PC-9 (cell line): ENCODE data around the gene RRAGC. TPM values are rescaled to one million over a fixed set of nuclear protein-coding genes. Genes with fewer than 3 reads are reported as not detected.

Experiments used
- BruUV-seq: library from RNA; stranded (reverse); fragments of 400-500 nt; replicated peaks from 2 replicates; lab custom pipeline; 2021; lab: Mats Ljungman, UMichigan
- CTCF ChIA-PET: fragments of 300-600 bp; sonication (Branson Sonifier 250); formaldehyde crosslinking; loops from one replicate; lab custom pipeline; 2022; ENCODE audit warnings: antibody characterized with exemption; lab: Charles Lee
- POLR2A ChIA-PET: fragments of 300-600 bp; sonication (Branson Sonifier 250); formaldehyde crosslinking; loops from one replicate; lab custom pipeline; 2022; ENCODE audit warnings: antibody characterized with exemption; ENCODE audit not compliant: unreplicated experiment; lab: Charles Lee
- DNase-seq, 2 experiments: peaks; one replicate each; pipeline versions ENCODE4 v3.0.0 to v3.0.0-alpha.2; 2015 to 2022; ENCODE audit warnings: mixed read lengths in 1 of 2
- H2AFZ ChIP-seq: fragments of 200-600 bp; sonication (generic); 2 replicates; pipeline ENCODE4 v1.8.1; 2017; ENCODE audit warnings: antibody characterized with exemption
- H3F3A ChIP-seq: fragments of 200-600 bp; sonication (generic); 2 replicates; pipeline ENCODE4 v1.8.1; 2017; ENCODE audit warnings: antibody characterized with exemption, mild to moderate bottlenecking, low read depth; ENCODE audit not compliant: insufficient read depth
- H3K27ac ChIP-seq: fragments of 200-600 bp; sonication (generic); 2 replicates; pipeline ENCODE4 v1.6.1; 2016; ENCODE audit warnings: mixed run types
- H3K27me3 ChIP-seq: fragments of 200-600 bp; sonication (generic); 2 replicates; pipeline ENCODE4 v1.6.1; 2016; ENCODE audit warnings: low read depth, mixed run types; ENCODE audit not compliant: insufficient read depth
- H3K36me3 ChIP-seq: fragments of 200-600 bp; sonication (generic); 2 replicates; pipeline ENCODE4 v1.6.1; 2016; ENCODE audit warnings: low read depth, mixed run types
- H3K4me1 ChIP-seq: fragments of 200-600 bp; sonication (generic); replicated peaks from 2 replicates; pipeline ENCODE4 v1.6.1; 2016; ENCODE audit warnings: mixed run types; ENCODE audit not compliant: insufficient read depth
- H3K4me2 ChIP-seq: fragments of 200-600 bp; sonication (generic); 2 replicates; pipeline ENCODE4 v1.6.1; 2017; ENCODE audit warnings: mixed run types
- H3K4me3 ChIP-seq: fragments of 200-600 bp; sonication (generic); 2 replicates; pipeline ENCODE4 v1.6.1; 2016; ENCODE audit warnings: mixed run types
- H3K79me2 ChIP-seq: fragments of 200-600 bp; sonication (generic); 2 replicates; pipeline ENCODE4 v1.6.1; 2017; ENCODE audit warnings: low read depth, mixed run types
- H3K9me2 ChIP-seq: fragments of 200-600 bp; sonication (generic); 2 replicates; pipeline ENCODE4 v1.8.1; 2017; ENCODE audit warnings: mild to moderate bottlenecking; ENCODE audit not compliant: insufficient read depth
- H3K9me3 ChIP-seq: fragments of 200-600 bp; sonication (generic); 2 replicates; pipeline ENCODE4 v1.8.1; 2016; ENCODE audit warnings: low read depth; ENCODE audit not compliant: insufficient read depth
- H4K20me1 ChIP-seq: fragments of 200-600 bp; sonication (generic); 2 replicates; pipeline ENCODE4 v1.8.1; 2017; ENCODE audit not compliant: insufficient read depth
- CTCF ChIP-seq: fragments of 200-600 bp; sonication (generic); conservative IDR thresholded peaks from 2 replicates; pipeline ENCODE4 v1.6.1; 2017; ENCODE audit warnings: mixed run types, antibody characterized with exemption, mild to moderate bottlenecking, moderate library complexity
- EZH2 ChIP-seq: fragments of 200-600 bp; sonication (generic); IDR thresholded peaks from 2 replicates; pipeline ENCODE4 v1.8.0; 2017; ENCODE audit warnings: antibody characterized with exemption, low read depth
- intact Hi-C: fragments of 100-400 bp; cut with micrococcal nuclease; formaldehyde crosslinking; loops from one replicate; pipeline ENCODE4 v1.10.0; 2022; ENCODE audit not compliant: unreplicated experiment
- total RNA-seq: library from RNA; stranded (reverse); gene quantifications from 2 replicates; pipeline ENCODE4 v1.2.3, GENCODE V29; 2021

Gene RRAGC
- total RNA-seq, 1 experiment from 2014 or later: 33.0 TPM

- TF ChIP-seq EZH2: no peak
- TF ChIP-seq CTCF: no peak
- H4K20me1 ChIP-seq: no peaks in the 10 kb centered on the region
- BruUV-seq: no TSS peak
- no peak overlapping the region for H3K4me2 ChIP-seq
- POLR2A ChIA-PET: no interaction called here
- no peak overlapping the region for H3K27ac ChIP-seq
- intact Hi-C loops: no loop called here
- H3K36me3 ChIP-seq: no peaks in the 10 kb centered on the region
- no peak overlapping the region for H3K4me3 ChIP-seq
- H3K79me2 ChIP-seq: no peaks in the 10 kb centered on the region
- no peaks in the 10 kb centered on the region for H3F3A ChIP-seq
- no peaks in the 10 kb centered on the region for H3K4me1 ChIP-seq
- peaks cover 59% of the 10 kb centered on the region for H3K27me3 ChIP-seq
- CTCF ChIA-PET: no interaction called here
- DNase-seq: no peak
- no peaks in the 10 kb centered on the region for H3K9me2 ChIP-seq
- H2AFZ ChIP-seq: no peak overlapping the region
- H3K9me3 ChIP-seq: no peaks in the 10 kb centered on the region
These were observed 68.4 kb downstream of the RRAGC start for GRCh38 chr1:38791164-38791515.

GRCh38 chr1:38790422-38791163 lies 69.0 kb downstream of the RRAGC start:
- CTCF ChIA-PET: no interaction called here
- TF ChIP-seq EZH2 (no peak), CTCF (no peak)
- no peaks in the 10 kb centered on the region for H3K9me2 ChIP-seq
- no peaks in the 10 kb centered on the region for H3K4me1 ChIP-seq
- peaks cover 60% of the 10 kb centered on the region for H3K27me3 ChIP-seq
- no peaks in the 10 kb centered on the region for H3K36me3 ChIP-seq
- no peaks in the 10 kb centered on the region for H3K79me2 ChIP-seq
- no peak for DNase-seq
- no peak overlapping the region for H3K4me3 ChIP-seq
- no TSS peak for BruUV-seq
- intact Hi-C loops: no loop called here
- no peak overlapping the region for H2AFZ ChIP-seq
- no peak overlapping the region for H3K27ac ChIP-seq
- H3K9me3 ChIP-seq: no peaks in the 10 kb centered on the region
- H3F3A ChIP-seq: no peaks in the 10 kb centered on the region
- no peak overlapping the region for H3K4me2 ChIP-seq
- no peaks in the 10 kb centered on the region for H4K20me1 ChIP-seq
- POLR2A ChIA-PET: no interaction called here

- intact Hi-C loops: no loop called here
- POLR2A ChIA-PET: no interaction called here
These were observed 69.9 kb downstream of the RRAGC start for GRCh38 chr1:38789498-38790169.

More at GRCh38 chr1:38789498-38790169, 69.9 kb downstream of the RRAGC start:
- Histone ChIP-seq H3K4me2 (no peak overlapping the region), H2AFZ (no peak overlapping the region), H3K9me3 (no peaks in the 10 kb centered on the region), H3K9me2 (no peaks in the 10 kb centered on the region), H4K20me1 (no peaks in the 10 kb centered on the region), H3K4me3 (no peak overlapping the region), H3K4me1 (no peaks in the 10 kb centered on the region), H3K27me3 (peaks cover 69% of the 10 kb centered on the region), H3K36me3 (no peaks in the 10 kb centered on the region), H3F3A (no peaks in the 10 kb centered on the region), H3K79me2 (no peaks in the 10 kb centered on the region), H3K27ac (no peak overlapping the region)
- CTCF ChIA-PET: no interaction called here
- no peak for TF ChIP-seq EZH2
- TF ChIP-seq CTCF: no peak
- no TSS peak for BruUV-seq
- peak in 1 of 2 experiments; percentile 11 for DNase-seq
